GM12878 (cell line): ENCODE measurements around the gene DDX42. TPM values are rescaled to one million over a fixed set of nuclear protein-coding genes. Genes with fewer than 3 reads are reported as not detected.

Experiments used
- MYC ChIP-seq: IDR thresholded peaks from 2 replicates; pipeline ENCODE4 v1.6.1; 2011; ENCODE audit warnings: mild to moderate bottlenecking, low read length, moderate library complexity, inconsistent platforms; ENCODE audit not compliant: insufficient read depth, insufficient replicate concordance, insufficient read length, severe bottlenecking
- NFXL1 ChIP-seq: fragments of 450-650 bp; IDR thresholded peaks from 2 replicates; pipeline ENCODE4 v1.6.1; 2017; ENCODE audit warnings: antibody characterized with exemption, mild to moderate bottlenecking, borderline replicate concordance
- polyA plus RNA-seq, 11 experiments: library from polyadenylated mRNA; depleted of rRNA in 4 of 11; unstranded in 6 of 11; stranded (reverse) in 5 of 11; fragments of >200 nt; fragmentation: Nextera tagmentation in 4 of 11; fragmentation: Illumina TruSeq in 1 of 11; extraction: Ambion mirVana in 4 of 11; extraction: Trizol in 1 of 11; gene quantifications; 1 replicate in 1 of 11; 2 replicates in 10 of 11; pipeline versions ENCODE4 v1.2.1 to v1.2.3, GENCODE V29; 2011 to 2016; ENCODE audit warnings: inconsistent platforms in 2 of 11, missing spikeins in 2 of 11, low read depth in 1 of 11
- total RNA-seq, 4 experiments: library from RNA; depleted of rRNA in 3 of 4; stranded (reverse); fragments of >200 nt in 3 of 4; fragmentation: Illumina TruSeq in 1 of 4; extraction: Trizol in 1 of 4; gene quantifications; 2 replicates each; pipeline versions ENCODE4 v1.2.1 to v1.2.3, GENCODE V29; 2013 to 2021
- TF ChIP-seq, protein P1 (sequence below): IDR thresholded peaks from 2 replicates; pipeline ENCODE4 v1.6.1; 2011; ENCODE audit warnings: mild to moderate bottlenecking, low read depth, low read length, moderate library complexity; ENCODE audit not compliant: insufficient replicate concordance
- TF ChIP-seq, protein P2 (sequence below): fragments of 450-650 bp; IDR thresholded peaks from 2 replicates; pipeline ENCODE4 v1.6.1; 2017; ENCODE audit warnings: mild to moderate bottlenecking, moderate library complexity

DDX42 gene
- total and polyA plus RNA-seq, 10 of the 15 experiments (the other 5 are each of a cell fraction or from before 2014, with no cell fraction given) = 14.6 to 147 (median 65.3) TPM

GRCh38 chr17:63826468-63827001 is 52.6 kb downstream of the DDX42 start (continued):
- TF ChIP-seq, protein P1, sequence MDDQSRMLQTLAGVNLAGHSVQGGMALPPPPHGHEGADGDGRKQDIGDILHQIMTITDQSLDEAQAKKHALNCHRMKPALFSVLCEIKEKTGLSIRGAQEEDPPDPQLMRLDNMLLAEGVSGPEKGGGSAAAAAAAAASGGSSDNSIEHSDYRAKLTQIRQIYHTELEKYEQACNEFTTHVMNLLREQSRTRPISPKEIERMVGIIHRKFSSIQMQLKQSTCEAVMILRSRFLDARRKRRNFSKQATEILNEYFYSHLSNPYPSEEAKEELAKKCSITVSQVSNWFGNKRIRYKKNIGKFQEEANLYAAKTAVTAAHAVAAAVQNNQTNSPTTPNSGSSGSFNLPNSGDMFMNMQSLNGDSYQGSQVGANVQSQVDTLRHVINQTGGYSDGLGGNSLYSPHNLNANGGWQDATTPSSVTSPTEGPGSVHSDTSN = no peak
- TF ChIP-seq NFXL1 (no peak), MYC (peak; percentile 28)
- TF ChIP-seq, protein P2, sequence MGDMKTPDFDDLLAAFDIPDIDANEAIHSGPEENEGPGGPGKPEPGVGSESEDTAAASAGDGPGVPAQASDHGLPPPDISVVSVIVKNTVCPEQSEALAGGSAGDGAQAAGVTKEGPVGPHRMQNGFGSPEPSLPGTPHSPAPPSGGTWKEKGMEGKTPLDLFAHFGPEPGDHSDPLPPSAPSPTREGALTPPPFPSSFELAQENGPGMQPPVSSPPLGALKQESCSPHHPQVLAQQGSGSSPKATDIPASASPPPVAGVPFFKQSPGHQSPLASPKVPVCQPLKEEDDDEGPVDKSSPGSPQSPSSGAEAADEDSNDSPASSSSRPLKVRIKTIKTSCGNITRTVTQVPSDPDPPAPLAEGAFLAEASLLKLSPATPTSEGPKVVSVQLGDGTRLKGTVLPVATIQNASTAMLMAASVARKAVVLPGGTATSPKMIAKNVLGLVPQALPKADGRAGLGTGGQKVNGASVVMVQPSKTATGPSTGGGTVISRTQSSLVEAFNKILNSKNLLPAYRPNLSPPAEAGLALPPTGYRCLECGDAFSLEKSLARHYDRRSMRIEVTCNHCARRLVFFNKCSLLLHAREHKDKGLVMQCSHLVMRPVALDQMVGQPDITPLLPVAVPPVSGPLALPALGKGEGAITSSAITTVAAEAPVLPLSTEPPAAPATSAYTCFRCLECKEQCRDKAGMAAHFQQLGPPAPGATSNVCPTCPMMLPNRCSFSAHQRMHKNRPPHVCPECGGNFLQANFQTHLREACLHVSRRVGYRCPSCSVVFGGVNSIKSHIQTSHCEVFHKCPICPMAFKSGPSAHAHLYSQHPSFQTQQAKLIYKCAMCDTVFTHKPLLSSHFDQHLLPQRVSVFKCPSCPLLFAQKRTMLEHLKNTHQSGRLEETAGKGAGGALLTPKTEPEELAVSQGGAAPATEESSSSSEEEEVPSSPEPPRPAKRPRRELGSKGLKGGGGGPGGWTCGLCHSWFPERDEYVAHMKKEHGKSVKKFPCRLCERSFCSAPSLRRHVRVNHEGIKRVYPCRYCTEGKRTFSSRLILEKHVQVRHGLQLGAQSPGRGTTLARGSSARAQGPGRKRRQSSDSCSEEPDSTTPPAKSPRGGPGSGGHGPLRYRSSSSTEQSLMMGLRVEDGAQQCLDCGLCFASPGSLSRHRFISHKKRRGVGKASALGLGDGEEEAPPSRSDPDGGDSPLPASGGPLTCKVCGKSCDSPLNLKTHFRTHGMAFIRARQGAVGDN = no peak
